ENCODE measurements around the gene CELF2.
A peak's percentile ranks its signal among the peaks of the same experiment; 100 is the strongest.

The CELF2 gene

GRCh38 chr10:11282661-11283060, 265.0 kb downstream of the CELF2 start:
- H3K4me1 ChIP-seq (ENCODE audit: control insufficient read depth in 2 of 2, insufficient read depth in 1 of 2, low read depth in 1 of 2, low read length in 2 of 2), result no peaks in the 10 kb centered on the region
- H3K4me3 ChIP-seq (ENCODE audit: low read length in 2 of 2), result no peak overlapping the region
- H2BK12ac ChIP-seq (ENCODE audit: low read length), result no peak overlapping the region
- no peak overlapping the region for H3K9ac ChIP-seq (ENCODE audit: low read depth, low read length, poor library complexity)
- no peak overlapping the region for H2BK120ac ChIP-seq (ENCODE audit: low read depth, low read length)
- no peak overlapping the region for H3K23ac ChIP-seq (ENCODE audit: low read depth, low read length, poor library complexity)
- H3K14ac ChIP-seq (ENCODE audit: low read length), result no peak overlapping the region
- H3K79me1 ChIP-seq (ENCODE audit: low read depth, low read length), result no peaks in the 10 kb centered on the region
- H2AFZ ChIP-seq (ENCODE audit: low read length), result no peak overlapping the region
- H3K4me2 ChIP-seq (ENCODE audit: insufficient read depth, low read length, poor library complexity, severe bottlenecking), result no peak overlapping the region
- no peak overlapping the region for H2BK15ac ChIP-seq (ENCODE audit: low read length)
- no peak overlapping the region for H4K8ac ChIP-seq (ENCODE audit: low read depth, low read length)
- WGBS, 2 donors (ENCODE audit: extremely low coverage in 2 of 2, insufficient read length in 2 of 2, insufficient replicate concordance in 1 of 2), result no CpG with 5 or more reads among the region's 8 CpGs
- DNase-seq (ENCODE audit: low spot score), result no peak
- H3K36me3 ChIP-seq (replicated peaks in 1 of 2; ENCODE audit: control insufficient read depth in 2 of 2, insufficient read depth in 2 of 2, low read length in 2 of 2), result peaks cover 3 to 10% of the 10 kb centered on the region in 2 donors
- H2AK5ac ChIP-seq (ENCODE audit: low read depth, low read length), result no peak overlapping the region
- H3K4ac ChIP-seq (ENCODE audit: low read length), result no peak overlapping the region
- no peak overlapping the region for H3K27ac ChIP-seq (replicated peaks; ENCODE audit: low read length)
- H3K18ac ChIP-seq (ENCODE audit: low read length), result no peak overlapping the region
- no peak overlapping the region for H4K91ac ChIP-seq (ENCODE audit: low read depth, low read length, poor library complexity)
- peaks cover 0 to 2% of the 10 kb centered on the region in 2 donors for H3K9me3 ChIP-seq (replicated peaks in 1 of 2; ENCODE audit: control insufficient read depth in 2 of 2, insufficient read depth in 1 of 2, low read depth in 1 of 2, low read length in 2 of 2)
- no peaks in the 10 kb centered on the region for H3K27me3 ChIP-seq (ENCODE audit: control insufficient read depth in 3 of 3, insufficient read depth in 3 of 3, low read depth in 1 of 3, low read length in 3 of 3)
- no peak overlapping the region for H2BK5ac ChIP-seq (ENCODE audit: low read length)

- H4K91ac ChIP-seq (ENCODE audit: low read depth, low read length, poor library complexity), result no peak overlapping the region
- H3K4me2 ChIP-seq (ENCODE audit: insufficient read depth, low read length, poor library complexity, severe bottlenecking), result no peak overlapping the region
- no peak overlapping the region for H2BK12ac ChIP-seq (ENCODE audit: low read length)
- peaks cover 3% of the 10 kb centered on the region in 2 donors for H3K36me3 ChIP-seq (replicated peaks in 1 of 2; ENCODE audit: control insufficient read depth in 2 of 2, insufficient read depth in 2 of 2, low read length in 2 of 2)
- WGBS, 2 donors (ENCODE audit: extremely low coverage in 2 of 2, insufficient read length in 2 of 2, insufficient replicate concordance in 1 of 2), result 100% methylated on average over 2 to 5 of the region's 7 CpGs
- no peak overlapping the region for H3K9ac ChIP-seq (ENCODE audit: low read depth, low read length, poor library complexity)
- H3K18ac ChIP-seq (ENCODE audit: low read length), result no peak overlapping the region
- H3K79me1 ChIP-seq (ENCODE audit: low read depth, low read length), result no peaks in the 10 kb centered on the region
- H3K27ac ChIP-seq (replicated peaks; ENCODE audit: low read length), result no peak overlapping the region
- no peak overlapping the region for H2BK15ac ChIP-seq (ENCODE audit: low read length)
- no peak overlapping the region for H2AFZ ChIP-seq (ENCODE audit: low read length)
- H2BK120ac ChIP-seq (ENCODE audit: low read depth, low read length), result no peak overlapping the region
- no peaks in the 10 kb centered on the region for H3K27me3 ChIP-seq (ENCODE audit: control insufficient read depth in 3 of 3, insufficient read depth in 3 of 3, low read depth in 1 of 3, low read length in 3 of 3)
- H3K23ac ChIP-seq (ENCODE audit: low read depth, low read length, poor library complexity), result peak overlapping the region; percentile 52
- no peak overlapping the region for H3K14ac ChIP-seq (ENCODE audit: low read length)
- DNase-seq (ENCODE audit: low spot score), result no peak
- peak overlapping the region in 1 of 2 donors; percentile 42 for H3K4me3 ChIP-seq (ENCODE audit: low read length in 2 of 2)
- H3K4ac ChIP-seq (ENCODE audit: low read length), result no peak overlapping the region
- no peaks in the 10 kb centered on the region for H3K4me1 ChIP-seq (ENCODE audit: control insufficient read depth in 2 of 2, insufficient read depth in 1 of 2, low read depth in 1 of 2, low read length in 2 of 2)
- no peak overlapping the region for H2AK5ac ChIP-seq (ENCODE audit: low read depth, low read length)
- peaks cover 0 to 2% of the 10 kb centered on the region in 2 donors for H3K9me3 ChIP-seq (replicated peaks in 1 of 2; ENCODE audit: control insufficient read depth in 2 of 2, insufficient read depth in 1 of 2, low read depth in 1 of 2, low read length in 2 of 2)
- H4K8ac ChIP-seq (ENCODE audit: low read depth, low read length), result no peak overlapping the region
- H2BK5ac ChIP-seq (ENCODE audit: low read length), result no peak overlapping the region
Observed at GRCh38 chr10:11284291-11285085, 266.8 kb downstream of the CELF2 start.

DNA sequence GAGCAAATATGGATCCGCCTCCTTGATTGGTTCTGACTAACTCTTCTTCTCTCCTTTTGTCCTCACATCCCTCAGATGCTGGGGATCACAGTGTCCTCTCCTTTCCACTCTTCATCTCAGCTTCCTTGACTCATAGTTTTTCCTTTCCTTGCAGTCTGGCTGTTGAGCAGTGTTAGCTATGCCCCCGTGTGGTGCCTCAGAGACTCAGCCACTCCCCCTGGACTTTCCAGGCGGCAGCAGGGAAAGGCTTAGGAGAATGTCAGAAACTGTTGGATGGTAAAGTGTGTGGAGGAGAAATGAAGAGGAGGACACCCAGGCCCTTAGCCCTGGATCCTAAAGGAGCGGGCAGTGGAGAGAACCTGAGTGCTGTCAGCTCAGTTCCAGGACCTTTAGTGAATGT, 267.5 kb downstream of the CELF2 start:
- Histone ChIP-seq H2BK120ac (ENCODE audit: low read depth, low read length) (no peak overlapping the region), H3K4me1 (ENCODE audit: control insufficient read depth in 2 of 2, insufficient read depth in 1 of 2, low read depth in 1 of 2, low read length in 2 of 2) (no peaks in the 10 kb centered on the region), H3K27me3 (ENCODE audit: control insufficient read depth in 3 of 3, insufficient read depth in 3 of 3, low read depth in 1 of 3, low read length in 3 of 3) (no peaks in the 10 kb centered on the region), H3K36me3 (replicated peaks in 1 of 2; ENCODE audit: control insufficient read depth in 2 of 2, insufficient read depth in 2 of 2, low read length in 2 of 2) (peaks cover 3 to 6% of the 10 kb centered on the region in 2 donors), H3K4me2 (ENCODE audit: insufficient read depth, low read length, poor library complexity, severe bottlenecking) (no peak overlapping the region), H2BK12ac (ENCODE audit: low read length) (no peak overlapping the region), H3K14ac (ENCODE audit: low read length) (no peak overlapping the region), H3K4me3 (ENCODE audit: low read length in 2 of 2) (no peak overlapping the region), H3K18ac (ENCODE audit: low read length) (no peak overlapping the region), H2BK5ac (ENCODE audit: low read length) (no peak overlapping the region), H4K8ac (ENCODE audit: low read depth, low read length) (no peak overlapping the region), H3K9ac (ENCODE audit: low read depth, low read length, poor library complexity) (no peak overlapping the region), H3K4ac (ENCODE audit: low read length) (no peak overlapping the region), H3K23ac (ENCODE audit: low read depth, low read length, poor library complexity) (no peak overlapping the region), H4K91ac (ENCODE audit: low read depth, low read length, poor library complexity) (no peak overlapping the region), H3K79me1 (ENCODE audit: low read depth, low read length) (no peaks in the 10 kb centered on the region), H3K27ac (replicated peaks; ENCODE audit: low read length) (no peak overlapping the region), H2BK15ac (ENCODE audit: low read length) (no peak overlapping the region), H2AK5ac (ENCODE audit: low read depth, low read length) (no peak overlapping the region), H2AFZ (ENCODE audit: low read length) (no peak overlapping the region), H3K9me3 (replicated peaks in 1 of 2; ENCODE audit: control insufficient read depth in 2 of 2, insufficient read depth in 1 of 2, low read depth in 1 of 2, low read length in 2 of 2) (peaks cover 0 to 2% of the 10 kb centered on the region in 2 donors)
- WGBS, 2 donors (ENCODE audit: extremely low coverage in 2 of 2, insufficient read length in 2 of 2, insufficient replicate concordance in 1 of 2), result no CpG with 5 or more reads among the region's 4 CpGs
- DNase-seq (ENCODE audit: low spot score), result no peak

DNA sequence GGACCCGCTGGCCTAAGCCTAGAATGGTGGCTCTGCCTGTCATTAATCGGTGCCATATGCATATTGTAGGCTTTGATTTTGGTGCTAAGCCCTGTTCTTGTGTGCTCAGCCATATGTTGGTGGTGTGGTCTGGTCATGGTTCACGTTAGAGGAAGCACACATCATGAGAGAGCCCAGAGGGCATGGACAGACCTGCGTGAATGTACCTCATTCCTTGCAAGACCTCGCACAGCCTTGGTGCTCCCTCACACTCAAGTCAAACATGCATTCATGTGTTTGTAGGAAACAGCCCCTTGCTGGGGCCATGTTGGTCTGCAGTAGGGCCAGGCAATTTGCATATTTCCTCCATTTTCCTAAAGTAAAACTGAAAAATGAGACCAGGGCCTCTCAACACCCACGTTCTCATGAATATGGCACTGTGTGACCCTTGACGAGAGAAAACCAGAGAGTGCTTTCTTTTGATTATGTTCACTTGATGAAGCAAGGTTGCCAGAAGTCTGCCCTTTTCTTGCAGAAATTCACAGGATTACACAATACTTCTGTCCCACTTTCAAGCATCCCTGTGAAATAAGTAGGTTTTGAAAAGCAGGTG, 268.7 kb downstream of the CELF2 start:
- Histone ChIP-seq H2BK15ac (ENCODE audit: low read length) (no peak overlapping the region), H3K36me3 (replicated peaks in 1 of 2; ENCODE audit: control insufficient read depth in 2 of 2, insufficient read depth in 2 of 2, low read length in 2 of 2) (peaks cover 3 to 5% of the 10 kb centered on the region in 2 donors), H3K4me3 (ENCODE audit: low read length in 2 of 2) (no peak overlapping the region), H3K4ac (ENCODE audit: low read length) (no peak overlapping the region), H3K18ac (ENCODE audit: low read length) (no peak overlapping the region), H4K91ac (ENCODE audit: low read depth, low read length, poor library complexity) (no peak overlapping the region), H3K4me2 (ENCODE audit: insufficient read depth, low read length, poor library complexity, severe bottlenecking) (no peak overlapping the region), H2AK5ac (ENCODE audit: low read depth, low read length) (no peak overlapping the region), H3K27ac (replicated peaks; ENCODE audit: low read length) (no peak overlapping the region), H3K27me3 (ENCODE audit: control insufficient read depth in 3 of 3, insufficient read depth in 3 of 3, low read depth in 1 of 3, low read length in 3 of 3) (no peaks in the 10 kb centered on the region), H3K23ac (ENCODE audit: low read depth, low read length, poor library complexity) (no peak overlapping the region), H3K14ac (ENCODE audit: low read length) (no peak overlapping the region), H3K79me1 (ENCODE audit: low read depth, low read length) (no peaks in the 10 kb centered on the region), H2BK12ac (ENCODE audit: low read length) (no peak overlapping the region), H3K4me1 (ENCODE audit: control insufficient read depth in 2 of 2, insufficient read depth in 1 of 2, low read depth in 1 of 2, low read length in 2 of 2) (no peaks in the 10 kb centered on the region), H2AFZ (ENCODE audit: low read length) (no peak overlapping the region), H2BK5ac (ENCODE audit: low read length) (no peak overlapping the region), H3K9ac (ENCODE audit: low read depth, low read length, poor library complexity) (no peak overlapping the region), H4K8ac (ENCODE audit: low read depth, low read length) (no peak overlapping the region), H2BK120ac (ENCODE audit: low read depth, low read length) (no peak overlapping the region), H3K9me3 (replicated peaks in 1 of 2; ENCODE audit: control insufficient read depth in 2 of 2, insufficient read depth in 1 of 2, low read depth in 1 of 2, low read length in 2 of 2) (peaks cover 0 to 2% of the 10 kb centered on the region in 2 donors)
- WGBS, 2 donors (ENCODE audit: extremely low coverage in 2 of 2, insufficient read length in 2 of 2, insufficient replicate concordance in 1 of 2), result no CpG with 5 or more reads among the region's 7 CpGs
- no peak for DNase-seq (ENCODE audit: low spot score)
